ENCODE data around the gene GOLT1A. TPM values are rescaled to one million over a fixed set of nuclear protein-coding genes. Genes with fewer than 3 reads are reported as not detected.

The GOLT1A gene
- polyA plus RNA-seq, 3 donors = not detected

- Histone ChIP-seq H3K4me2 (replicated peaks; ENCODE audit: extremely low read depth, low read length, poor library complexity, severe bottlenecking) (no peak overlapping the region), H3K27me3 (ENCODE audit: control insufficient read depth in 2 of 2, insufficient read depth in 2 of 2, low read length in 2 of 2) (no peaks in the 10 kb centered on the region), H3K4me1 (ENCODE audit: control insufficient read depth in 1 of 2, insufficient read depth in 2 of 2, low read length in 2 of 2) (peaks cover 0 to under 1% of the 10 kb centered on the region in 2 donors), H3K9ac (ENCODE audit: insufficient read depth, low read length, poor library complexity, severe bottlenecking) (no peak overlapping the region), H3K9me3 (replicated peaks in 1 of 2; ENCODE audit: control insufficient read depth in 1 of 2, insufficient read depth in 1 of 2, low read length in 2 of 2) (no peaks in the 10 kb centered on the region), H2AFZ (ENCODE audit: insufficient read depth, low read depth, low read length, poor library complexity, severe bottlenecking) (no peak overlapping the region), H3K36me3 (replicated peaks in 1 of 2; ENCODE audit: control insufficient read depth in 1 of 2, insufficient read depth in 2 of 2, low read length in 2 of 2) (no peaks in the 10 kb centered on the region), H3K4me3 (replicated peaks in 1 of 3; ENCODE audit: low read depth in 2 of 3, low read length in 3 of 3) (no peak overlapping the region), H4K20me1 (ENCODE audit: insufficient read depth, low read length) (no peaks in the 10 kb centered on the region), H3K79me2 (ENCODE audit: insufficient read depth, low read length) (no peaks in the 10 kb centered on the region), H3K27ac (ENCODE audit: low read depth in 1 of 2, low read length in 2 of 2) (no peak overlapping the region)
- no peaks in the 10 kb centered on the region for H3K36me3 Mint-ChIP-seq
- peaks cover 5% of the 10 kb centered on the region for H3K4me1 Mint-ChIP-seq
- no peaks in the 10 kb centered on the region for H3K9me3 Mint-ChIP-seq
- TF ChIP-seq CTCF (IDR thresholded peaks at IDR 0.05) = no peak
- intact Hi-C loops (cut with micrococcal nuclease) = loop anchor here in 1 of 2 donors (10.0 kb wide), 1 partner anchor 105 kb away; no protein-coding TSS in a partner anchor
- no peak overlapping the region for H3K4me3 Mint-ChIP-seq
- 90% methylated on average over 3 of the region's 5 CpGs for WGBS (ENCODE audit: insufficient coverage)
- peaks cover 0 to 5% (median 2%) of the 10 kb centered on the region in 3 donors for H3K27me3 Mint-ChIP-seq (ENCODE audit: low read depth in 3 of 3)
- no peak for DNase-seq
- H3K27ac Mint-ChIP-seq = peak overlapping the region in 1 of 7 donors; percentile 72
These were observed 46.0 kb upstream of the GOLT1A start for GRCh38 chr1:204259782-204260181.

GRCh38 chr1:204259196-204259595 lies 45.4 kb upstream of the GOLT1A start:
- H3K4me3 Mint-ChIP-seq = no peak overlapping the region
- no peaks in the 10 kb centered on the region for H3K9me3 Mint-ChIP-seq
- Histone ChIP-seq H2AFZ (ENCODE audit: insufficient read depth, low read depth, low read length, poor library complexity, severe bottlenecking) (no peak overlapping the region), H3K36me3 (replicated peaks in 1 of 2; ENCODE audit: control insufficient read depth in 1 of 2, insufficient read depth in 2 of 2, low read length in 2 of 2) (no peaks in the 10 kb centered on the region), H3K9ac (ENCODE audit: insufficient read depth, low read length, poor library complexity, severe bottlenecking) (no peak overlapping the region), H4K20me1 (ENCODE audit: insufficient read depth, low read length) (no peaks in the 10 kb centered on the region), H3K27me3 (ENCODE audit: control insufficient read depth in 2 of 2, insufficient read depth in 2 of 2, low read length in 2 of 2) (no peaks in the 10 kb centered on the region), H3K9me3 (replicated peaks in 1 of 2; ENCODE audit: control insufficient read depth in 1 of 2, insufficient read depth in 1 of 2, low read length in 2 of 2) (no peaks in the 10 kb centered on the region), H3K4me1 (ENCODE audit: control insufficient read depth in 1 of 2, insufficient read depth in 2 of 2, low read length in 2 of 2) (peaks cover 5 to 6% of the 10 kb centered on the region in 2 donors), H3K27ac (ENCODE audit: low read depth in 1 of 2, low read length in 2 of 2) (no peak overlapping the region), H3K4me2 (replicated peaks; ENCODE audit: extremely low read depth, low read length, poor library complexity, severe bottlenecking) (no peak overlapping the region), H3K4me3 (replicated peaks in 1 of 3; ENCODE audit: low read depth in 2 of 3, low read length in 3 of 3) (no peak overlapping the region), H3K79me2 (ENCODE audit: insufficient read depth, low read length) (no peaks in the 10 kb centered on the region)
- intact Hi-C loops (cut with micrococcal nuclease) = no loop called here
- no peak for DNase-seq
- peaks cover 11% of the 10 kb centered on the region for H3K4me1 Mint-ChIP-seq
- 98% methylated on average over 11 of the region's 18 CpGs for WGBS (ENCODE audit: insufficient coverage)
- no peaks in the 10 kb centered on the region for H3K36me3 Mint-ChIP-seq
- H3K27ac Mint-ChIP-seq = peak overlapping the region in 2 of 7 donors; percentile 23 to 75
- TF ChIP-seq CTCF (IDR thresholded peaks at IDR 0.05) = no peak
- H3K27me3 Mint-ChIP-seq (ENCODE audit: low read depth in 3 of 3) = peaks cover 0 to 5% (median 2%) of the 10 kb centered on the region in 3 donors
